Urothelium cell line (cell line): ENCODE data around the gene CRYGB.

Source experiments
- DNase-seq: peaks from one replicate; pipeline ENCODE4 v3.0.0; 2011; ENCODE audit warnings: low spot score, mixed read lengths
- FAIRE-seq: peaks from 2 replicates; lab custom pipeline; 2011; peaks lifted over from hg19 to GRCh38; lab: Jason Lieb, UNC

CRYGB gene

DNA sequence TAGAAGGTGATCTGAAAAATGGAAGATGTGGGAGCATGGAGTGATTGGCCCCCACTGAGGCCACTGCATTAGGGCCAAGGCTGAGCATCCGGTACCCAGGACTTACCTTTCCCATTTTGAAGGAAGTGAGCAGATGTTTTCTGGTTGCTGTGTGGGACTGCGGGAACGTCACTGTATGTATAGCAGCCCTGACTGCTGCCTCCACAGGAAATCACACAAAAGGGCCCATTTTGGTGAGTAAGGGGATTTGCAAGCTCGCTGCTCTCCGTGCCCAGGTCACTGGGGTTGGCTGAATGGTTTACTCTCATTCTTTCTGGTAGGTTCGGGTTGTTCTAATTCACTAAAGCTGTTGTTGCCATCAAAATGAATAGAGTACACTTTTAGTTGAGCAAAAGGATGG is at the start of gene CRYGB:
TSS of gene CRYGB (minus strand) at position 153 of the 400 bp plus-strand sequence. CDS start at position 115, 38 bp downstream.
- no peak for FAIRE-seq

DNA sequence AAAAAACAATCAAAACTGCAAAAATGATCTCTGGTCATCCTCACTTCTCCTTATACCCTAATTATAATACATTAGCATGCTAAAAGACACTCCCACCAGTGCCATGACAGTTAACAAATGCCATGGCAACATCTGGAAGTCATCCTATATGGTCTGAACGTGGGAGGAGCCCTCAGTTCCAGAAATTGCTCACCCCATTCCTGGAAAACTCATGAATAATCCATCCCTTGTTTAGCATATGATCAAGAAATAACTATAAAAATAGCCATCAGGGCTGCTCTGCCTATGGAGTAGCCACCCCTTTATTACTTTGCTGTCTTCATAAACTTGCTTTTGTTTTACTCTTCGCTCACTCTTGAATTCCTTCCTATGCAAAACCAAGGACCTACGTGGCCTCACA is 49.6 kb upstream of the CRYGB start:
- DNase-seq (no peak), FAIRE-seq (no peak)

More for the DNA sequence above, at the start of gene CRYGB:
- no peak for DNase-seq

- DNase-seq (no peak), FAIRE-seq (no peak)
These were observed 46.8 kb upstream of the CRYGB start for GRCh38 chr2:208192611-208193236.

- DNase-seq (no peak), FAIRE-seq (no peak)
These were observed 44.0 kb upstream of the CRYGB start, which contains the start of gene C2orf80 for GRCh38 chr2:208189810-208190503. Gene C2orf80, minus strand, starts transcription at chr2:208190030. Its CDS starts 3,044 bp downstream, at chr2:208186986.

DNA sequence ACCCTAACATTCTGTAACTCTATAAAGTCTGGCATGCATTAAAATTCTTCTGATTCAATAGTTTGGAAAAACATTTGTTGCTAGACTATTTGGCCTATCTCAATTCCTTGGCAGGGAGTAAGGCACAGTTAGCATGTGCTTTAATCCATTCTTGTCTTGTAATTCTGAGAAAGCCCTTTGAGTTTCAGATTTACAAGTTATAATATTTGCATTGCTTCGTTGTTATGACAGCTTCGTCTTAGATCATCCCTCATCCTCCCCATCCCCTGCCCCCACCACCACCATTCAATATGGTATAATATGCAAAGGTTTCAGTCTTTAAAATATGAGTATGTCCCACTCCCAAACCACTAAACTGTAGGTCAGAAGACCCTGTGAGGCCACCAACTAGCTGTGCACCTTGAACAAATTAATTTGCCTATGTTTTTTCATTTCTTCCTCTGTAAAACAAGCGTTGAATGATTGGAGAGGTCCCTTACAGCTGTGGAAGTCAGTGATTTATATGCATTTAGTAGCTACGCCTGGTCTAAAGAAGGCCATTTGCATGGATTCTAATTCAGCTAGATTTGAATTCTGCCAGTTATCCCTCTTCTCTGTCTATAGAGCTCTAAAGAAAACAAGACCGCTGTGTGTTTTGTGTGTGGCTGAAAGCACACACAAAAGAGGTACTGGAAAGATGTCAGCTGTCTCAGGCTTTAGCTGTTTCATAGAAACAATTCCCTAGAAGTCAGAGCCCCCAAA is 43.3 kb upstream of the CRYGB start:
- no peak for DNase-seq
- FAIRE-seq, result no peak

- no peak for FAIRE-seq
- no peak for DNase-seq
These were observed 40.9 kb upstream of the CRYGB start for GRCh38 chr2:208186893-208187292.

DNA sequence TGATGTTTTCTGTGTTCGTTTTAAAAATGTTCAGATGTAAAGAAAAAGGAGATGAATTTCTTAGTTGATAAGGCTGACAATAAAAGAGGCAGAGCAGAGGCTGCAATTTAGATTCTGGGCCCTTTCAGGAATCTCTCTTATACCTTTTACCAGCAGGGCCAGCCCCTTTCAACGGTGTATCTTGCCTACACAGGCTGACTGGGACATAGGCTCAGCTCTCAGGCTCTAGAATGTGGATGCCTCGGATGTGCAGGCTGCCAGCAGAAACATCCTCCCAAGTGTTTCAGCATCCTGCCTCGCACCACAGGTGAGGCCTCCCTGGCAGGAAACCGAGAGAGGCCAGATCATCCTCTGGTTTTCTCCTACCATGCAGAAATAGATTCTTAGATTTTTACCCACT is 40.5 kb upstream of the CRYGB start:
- DNase-seq (no peak), FAIRE-seq (no peak)

DNA sequence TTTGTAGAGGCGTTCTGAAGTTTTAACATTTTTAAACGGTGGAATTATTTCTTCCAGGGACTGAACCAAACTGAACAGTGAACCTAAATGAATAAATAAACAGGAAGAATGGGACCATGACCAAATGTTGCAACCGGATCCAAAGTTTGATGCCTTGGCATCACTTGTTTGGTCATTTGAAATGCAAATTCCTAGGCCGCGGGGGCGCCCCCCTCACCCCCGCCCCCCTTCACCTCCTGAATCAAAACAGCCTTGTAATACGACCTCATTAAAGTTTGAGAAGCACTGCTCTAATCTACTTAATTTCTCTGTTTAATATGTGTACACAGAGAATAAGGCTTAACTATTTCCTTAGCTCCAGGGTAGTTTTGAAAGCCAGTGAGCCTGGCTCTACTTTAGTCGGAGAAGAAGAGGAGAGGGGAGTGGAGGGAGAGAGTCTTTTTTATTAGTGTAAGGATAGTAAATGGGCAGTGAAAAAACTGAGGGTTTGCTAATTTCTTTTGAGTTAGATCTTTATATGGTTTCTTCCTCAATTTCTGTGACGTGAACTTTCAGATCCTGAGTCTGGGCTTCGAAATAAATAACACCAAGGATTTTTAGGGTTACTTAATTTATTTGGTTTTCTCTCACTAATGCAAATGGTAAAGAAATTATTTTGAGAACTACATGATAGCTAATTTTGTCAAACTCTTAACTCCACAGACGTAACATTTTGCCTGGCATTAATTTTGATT is 38.2 kb upstream of the CRYGB start:
- no peak for FAIRE-seq
- no peak for DNase-seq

GRCh38 chr2:208183526-208183925 is 37.6 kb upstream of the CRYGB start:
- FAIRE-seq, result no peak
- DNase-seq, result no peak

GRCh38 chr2:208182835-208183234 is 36.9 kb upstream of the CRYGB start:
- no peak for DNase-seq

DNA sequence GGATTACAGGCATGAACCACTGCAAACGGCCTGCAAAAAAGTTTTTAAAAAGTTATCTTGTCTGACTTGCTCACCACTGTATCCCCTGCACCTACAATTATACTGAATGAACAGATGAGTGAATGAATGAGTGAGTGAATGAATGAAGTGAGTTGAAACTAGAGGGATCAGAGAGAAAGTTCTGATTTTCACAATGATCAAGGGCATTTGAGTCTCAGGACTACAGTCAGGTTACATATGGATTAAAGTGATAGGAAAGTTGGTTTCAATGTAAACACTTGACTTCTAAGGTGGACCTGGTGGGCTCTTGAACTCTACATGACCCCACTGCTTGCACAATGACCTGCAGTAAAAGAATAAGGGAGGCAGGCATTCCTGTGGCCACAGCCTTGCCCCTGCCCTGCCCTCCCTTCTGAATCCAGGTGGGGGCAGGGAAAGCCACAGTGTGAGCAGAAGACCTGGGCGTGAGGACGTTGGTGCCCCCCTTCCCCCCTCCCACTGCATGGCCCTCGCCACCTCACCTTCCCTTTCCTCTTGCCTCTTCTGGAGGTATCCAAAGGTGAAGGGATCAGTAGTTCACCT is 33.2 kb upstream of the CRYGB start:
- DNase-seq (peak; percentile 23), FAIRE-seq (no peak)

More at GRCh38 chr2:208182835-208183234, 36.9 kb upstream of the CRYGB start:
- FAIRE-seq, result peak; percentile 40

DNA sequence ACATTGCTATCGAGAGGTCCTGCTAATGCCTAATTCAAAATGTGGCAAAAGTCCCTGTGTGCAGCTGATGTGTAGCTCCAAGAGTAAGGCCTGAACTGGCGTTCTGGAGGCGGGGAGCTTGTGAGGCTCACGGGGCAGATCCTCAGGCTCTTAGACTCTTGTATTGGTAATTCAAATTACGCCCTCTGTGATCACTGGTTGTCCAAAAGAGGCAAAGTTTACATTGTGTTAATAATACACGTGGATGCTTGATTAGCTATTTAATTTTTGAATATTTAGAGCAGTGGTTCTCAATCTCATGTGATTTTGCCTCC is 29.8 kb upstream of the CRYGB start:
- FAIRE-seq, result no peak
- no peak for DNase-seq

DNA sequence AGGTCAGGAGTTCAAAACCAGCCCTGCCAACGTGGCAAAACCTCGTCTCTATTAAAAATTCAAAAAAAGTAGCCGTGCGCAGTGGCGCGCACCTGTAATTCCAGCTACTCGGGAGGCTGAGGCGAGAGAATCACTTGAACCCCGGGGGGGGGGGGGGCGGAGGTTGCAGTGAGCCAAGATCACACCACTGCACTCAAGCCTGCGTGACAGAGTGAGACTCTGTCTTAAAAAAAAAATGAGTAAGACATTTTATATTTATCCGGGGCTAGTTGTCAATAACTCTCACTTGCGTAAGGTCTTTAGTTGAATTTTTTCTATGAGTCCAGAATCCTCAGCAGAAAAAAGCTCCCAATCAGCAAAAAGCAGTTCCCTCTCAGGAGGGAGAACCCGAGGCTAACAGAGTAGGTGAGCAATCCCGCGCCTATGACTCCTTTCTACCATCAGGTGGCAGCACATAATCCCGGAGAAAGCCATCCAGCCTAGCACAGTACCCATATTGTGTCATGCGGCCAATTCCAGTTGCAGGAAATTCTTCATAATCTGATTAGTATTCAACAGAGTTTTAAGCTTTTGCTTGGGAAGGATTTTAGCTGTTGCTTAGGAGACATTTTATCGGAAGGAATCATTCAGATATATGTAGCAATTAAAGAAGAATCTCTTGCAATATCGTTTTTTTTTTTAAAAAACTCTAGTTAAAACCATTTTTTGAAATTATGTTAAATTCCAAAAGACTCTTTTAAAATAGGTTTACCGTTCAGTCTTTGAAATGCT is 29.3 kb upstream of the CRYGB start:
- DNase-seq (peak; percentile 85), FAIRE-seq (no peak)

GRCh38 chr2:208174144-208174543 is 28.2 kb upstream of the CRYGB start:
- DNase-seq (no peak), FAIRE-seq (no peak)

DNA sequence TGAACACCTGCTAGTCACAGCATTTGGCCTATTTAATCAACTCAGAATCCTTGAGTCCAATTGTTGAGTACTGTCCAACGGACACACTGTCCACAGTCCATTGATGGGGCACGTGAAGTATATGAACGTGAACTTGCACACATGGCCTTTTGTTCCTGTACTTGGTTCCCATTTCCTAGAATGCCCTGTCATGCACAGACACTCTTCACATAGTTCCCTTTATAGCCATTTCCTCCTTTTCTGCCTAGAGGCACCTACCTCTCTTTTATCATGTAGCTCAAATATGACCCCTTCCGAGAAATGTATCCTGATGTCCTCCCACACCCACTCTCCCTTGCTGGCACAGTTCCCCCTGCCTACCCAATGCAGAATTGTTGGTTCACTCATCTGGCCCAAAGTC is 26.2 kb upstream of the CRYGB start:
- DNase-seq, result no peak
- no peak for FAIRE-seq

GRCh38 chr2:208164951-208165755 is 19.2 kb upstream of the CRYGB start:
- DNase-seq, result no peak
- FAIRE-seq, result no peak

- DNase-seq, result no peak
- no peak for FAIRE-seq
These were observed 17.5 kb upstream of the CRYGB start, which contains the start of gene CRYGA for GRCh38 chr2:208163489-208163888. Gene CRYGA, minus strand, starts transcription at chr2:208163589. Its CDS starts 33 bp downstream, at chr2:208163556.

- FAIRE-seq, result no peak
These were observed 10.5 kb upstream of the CRYGB start for GRCh38 chr2:208156439-208156838.

GRCh38 chr2:208153156-208153555 is 7.2 kb upstream of the CRYGB start:
- DNase-seq (no peak), FAIRE-seq (no peak)

More at GRCh38 chr2:208156439-208156838, 10.5 kb upstream of the CRYGB start:
- DNase-seq, result no peak
